A549 treated with DMSO at 1 μM for 4 hours (cell line): Measurements from ENCODE around the gene TRIM32. TPM values are rescaled to one million over a fixed set of nuclear protein-coding genes. Genes with fewer than 3 reads are reported as not detected.

Experiments
- total RNA-seq: library from RNA; stranded (reverse); fragments of 200-300 nt; extraction: Qiagen RNA extraction; gene quantifications from 5 replicates; pipeline ENCODE4 v1.2.3, GENCODE V29; 2022; ENCODE audit warnings: low read depth

Gene TRIM32
- total RNA-seq: 22.0 to 24.5 TPM (median 23.1 TPM) in 5 replicates

GRCh38 chr9:116687074-116687753 lies at the start of gene TRIM32:
Gene TRIM32, plus strand, starts transcription at chr9:116687305. Its CDS starts 10,438 bp downstream, at chr9:116697743.

